ENCODE data around the gene PCNX2. TPM values are rescaled to one million over a fixed set of nuclear protein-coding genes. Genes with fewer than 3 reads are reported as not detected.

PCNX2 gene
- total and polyA plus RNA-seq, 10 of the 15 experiments (the other 5 are each of a cell fraction or from before 2014, with no cell fraction given), result 2.1 to 16.4 (median 8.1) TPM

DNA sequence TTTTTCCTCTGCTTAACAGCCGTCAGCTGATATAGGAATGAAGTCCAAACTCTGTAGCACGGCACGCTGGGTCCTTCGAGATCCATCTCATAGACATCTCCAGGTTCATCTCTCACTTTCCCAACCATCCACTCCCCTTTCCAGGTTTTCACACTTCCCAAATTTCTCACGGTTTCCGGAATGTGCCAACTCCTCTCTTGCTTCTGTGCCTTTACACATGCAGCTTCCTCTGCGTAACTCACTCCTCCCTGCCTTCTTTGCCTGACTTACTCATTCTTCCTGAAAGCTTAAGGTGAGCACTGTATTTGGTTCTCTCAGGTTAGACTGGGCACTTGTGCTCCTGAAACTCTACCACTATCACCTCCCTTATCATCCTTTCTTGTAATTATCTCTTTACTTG lies 168.4 kb downstream of the PCNX2 start (continued):
- TF ChIP-seq NKRF (conservative IDR thresholded peaks at IDR 0.05), result no peak
- TF ChIP-seq YBX1 (IDR thresholded peaks at IDR 0.05), result no peak
- TF ChIP-seq MTA2 (IDR thresholded peaks at IDR 0.05; ENCODE audit: low read depth), result no peak
- TF ChIP-seq NBN (IDR thresholded peaks at IDR 0.05), result no peak
- no peak for TF ChIP-seq ZNF622 (IDR thresholded peaks at IDR 0.05)
- no peak for TF ChIP-seq STAT3 (IDR thresholded peaks at IDR 0.05; ENCODE audit: low read depth, low read length)
- TF ChIP-seq BCL11A (IDR thresholded peaks at IDR 0.05; ENCODE audit: low read depth, low read length), result no peak
- no peak for TF ChIP-seq MTA3 (IDR thresholded peaks at IDR 0.05; ENCODE audit: borderline replicate concordance, low read length)

GRCh38 chr1:233122779-233123178 lies 172.7 kb downstream of the PCNX2 start:
- 92% methylated on average over 2 of the region's 2 CpGs for WGBS (ENCODE audit: insufficient coverage, insufficient replicate concordance, low lambda C conversion rate, missing lambda C conversion rate)
- no peak overlapping the region for H3K4me3 ChIP-seq
- no peaks in the 10 kb centered on the region for H4K20me1 ChIP-seq (ENCODE audit: control insufficient read depth, insufficient read depth)
- no peak overlapping the region for H3K9ac ChIP-seq (ENCODE audit: control insufficient read depth, insufficient read depth, low read length)
- H3K79me2 ChIP-seq (ENCODE audit: control insufficient read depth, insufficient read depth, low read length), result no peaks in the 10 kb centered on the region
- H3K36me3 ChIP-seq (ENCODE audit: control insufficient read depth in 2 of 2, insufficient read depth in 2 of 2, low read length in 1 of 2), result no peaks in the 10 kb centered on the region
- no peak overlapping the region for H3K4me2 ChIP-seq (ENCODE audit: control insufficient read depth, insufficient read depth)
- SMC1A ChIA-PET (ENCODE audit: uncharacterized antibody, unreplicated experiment), result no interaction called here
- no peak overlapping the region for H2AFZ ChIP-seq (ENCODE audit: control insufficient read depth, low read depth, low read length)
- ATAC-seq, result no peak
- RAD21 ChIA-PET (ENCODE audit: unreplicated experiment), result no interaction called here
- no peak for DNase-seq (ENCODE audit: low read depth, low spot score)
- H3K4me1 ChIP-seq (ENCODE audit: control insufficient read depth, insufficient read depth, low read length), result no peaks in the 10 kb centered on the region
- BruUV-seq (replicated peaks), result no TSS peak
- intact Hi-C loops (cut with micrococcal nuclease; ENCODE audit: unreplicated experiment), result no loop called here
- H3K9me3 ChIP-seq (replicated peaks; ENCODE audit: control insufficient read depth, insufficient read depth, low read length), result no peaks in the 10 kb centered on the region
- TF ChIP-seq NR2F1 (conservative IDR thresholded peaks at IDR 0.05) (no peak), SREBF1 (IDR thresholded peaks at IDR 0.05; ENCODE audit: low read length) (no peak), SMAD5 (IDR thresholded peaks at IDR 0.05; ENCODE audit: low read depth) (no peak), ZZZ3 (IDR thresholded peaks at IDR 0.05; ENCODE audit: control insufficient read depth, insufficient read length, low read depth) (no peak), TBL1XR1 (IDR thresholded peaks at IDR 0.05; ENCODE audit: low read depth, low read length) (no peak), SP1 (IDR thresholded peaks at IDR 0.05; ENCODE audit: low read depth, low read length) (no peak), POLR2AphosphoS2 (IDR thresholded peaks at IDR 0.05; ENCODE audit: low read depth, low read length) (no peak), CREM (IDR thresholded peaks at IDR 0.05; ENCODE audit: low read depth) (no peak), RUNX3 (IDR thresholded peaks at IDR 0.05; ENCODE audit: low read length) (no peak), SRF (IDR thresholded peaks at IDR 0.05; ENCODE audit: low read depth in 2 of 2, low read length in 2 of 2) (no peak), MTA2 (IDR thresholded peaks at IDR 0.05; ENCODE audit: low read depth) (no peak)
- TF ChIP-seq, protein P1, sequence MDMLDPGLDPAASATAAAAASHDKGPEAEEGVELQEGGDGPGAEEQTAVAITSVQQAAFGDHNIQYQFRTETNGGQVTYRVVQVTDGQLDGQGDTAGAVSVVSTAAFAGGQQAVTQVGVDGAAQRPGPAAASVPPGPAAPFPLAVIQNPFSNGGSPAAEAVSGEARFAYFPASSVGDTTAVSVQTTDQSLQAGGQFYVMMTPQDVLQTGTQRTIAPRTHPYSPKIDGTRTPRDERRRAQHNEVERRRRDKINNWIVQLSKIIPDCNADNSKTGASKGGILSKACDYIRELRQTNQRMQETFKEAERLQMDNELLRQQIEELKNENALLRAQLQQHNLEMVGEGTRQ (IDR thresholded peaks at IDR 0.05; ENCODE audit: borderline replicate concordance, low read depth, low read length), result no peak
- no peak for FAIRE-seq
- in situ Hi-C loops (cut with MboI), result no loop called here
- CTCF ChIA-PET, result no interaction called here
- no peaks in the 10 kb centered on the region for H3K27me3 ChIP-seq (replicated peaks in 1 of 2; ENCODE audit: control insufficient read depth in 2 of 2, insufficient read depth in 2 of 2, low read length in 1 of 2)
- H3K27ac ChIP-seq (ENCODE audit: control insufficient read depth, insufficient read depth), result no peak overlapping the region
- POLR2A ChIA-PET, result no interaction called here

All from GM12878 (cell line).